ENCODE data around the gene LHX1.

The LHX1 gene

DNA sequence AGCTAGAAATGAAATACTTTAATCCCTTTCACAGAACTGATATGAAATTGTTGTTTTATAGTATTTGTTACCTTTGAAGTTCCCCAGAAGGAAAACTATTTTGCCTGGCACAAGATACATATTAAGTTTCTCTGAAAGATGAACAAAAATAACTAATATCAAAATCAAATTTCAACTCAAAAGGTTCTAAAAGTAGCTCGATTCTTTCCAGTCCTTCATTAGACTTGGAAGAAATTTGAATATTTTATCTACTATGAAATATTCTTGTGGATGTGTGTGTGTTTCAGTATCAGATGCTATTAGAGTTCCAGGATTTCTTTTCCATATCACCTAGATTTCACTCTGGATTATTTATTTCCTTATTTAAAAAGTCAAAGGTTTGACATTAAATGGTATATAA lies 7.9 kb downstream of the LHX1 start:
- DNase-seq (ENCODE audit: low read depth, low spot score) = no peak
- TF ChIP-seq, protein P1, sequence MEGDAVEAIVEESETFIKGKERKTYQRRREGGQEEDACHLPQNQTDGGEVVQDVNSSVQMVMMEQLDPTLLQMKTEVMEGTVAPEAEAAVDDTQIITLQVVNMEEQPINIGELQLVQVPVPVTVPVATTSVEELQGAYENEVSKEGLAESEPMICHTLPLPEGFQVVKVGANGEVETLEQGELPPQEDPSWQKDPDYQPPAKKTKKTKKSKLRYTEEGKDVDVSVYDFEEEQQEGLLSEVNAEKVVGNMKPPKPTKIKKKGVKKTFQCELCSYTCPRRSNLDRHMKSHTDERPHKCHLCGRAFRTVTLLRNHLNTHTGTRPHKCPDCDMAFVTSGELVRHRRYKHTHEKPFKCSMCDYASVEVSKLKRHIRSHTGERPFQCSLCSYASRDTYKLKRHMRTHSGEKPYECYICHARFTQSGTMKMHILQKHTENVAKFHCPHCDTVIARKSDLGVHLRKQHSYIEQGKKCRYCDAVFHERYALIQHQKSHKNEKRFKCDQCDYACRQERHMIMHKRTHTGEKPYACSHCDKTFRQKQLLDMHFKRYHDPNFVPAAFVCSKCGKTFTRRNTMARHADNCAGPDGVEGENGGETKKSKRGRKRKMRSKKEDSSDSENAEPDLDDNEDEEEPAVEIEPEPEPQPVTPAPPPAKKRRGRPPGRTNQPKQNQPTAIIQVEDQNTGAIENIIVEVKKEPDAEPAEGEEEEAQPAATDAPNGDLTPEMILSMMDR (IDR thresholded peaks at IDR 0.05; ENCODE audit: insufficient read depth, low read length, missing control alignments) = no peak
- no peak overlapping the region for H3K4me3 ChIP-seq (ENCODE audit: low read depth, low read length)
- ChIA-PET CTCF (interaction anchor here (1.0 to 1.4 kb wide), 2 partner anchors 102 to 342 kb away, joined by 3 to 4 read pairs; no protein-coding TSS in a partner anchor), POLR2A (no interaction called here)

DNA sequence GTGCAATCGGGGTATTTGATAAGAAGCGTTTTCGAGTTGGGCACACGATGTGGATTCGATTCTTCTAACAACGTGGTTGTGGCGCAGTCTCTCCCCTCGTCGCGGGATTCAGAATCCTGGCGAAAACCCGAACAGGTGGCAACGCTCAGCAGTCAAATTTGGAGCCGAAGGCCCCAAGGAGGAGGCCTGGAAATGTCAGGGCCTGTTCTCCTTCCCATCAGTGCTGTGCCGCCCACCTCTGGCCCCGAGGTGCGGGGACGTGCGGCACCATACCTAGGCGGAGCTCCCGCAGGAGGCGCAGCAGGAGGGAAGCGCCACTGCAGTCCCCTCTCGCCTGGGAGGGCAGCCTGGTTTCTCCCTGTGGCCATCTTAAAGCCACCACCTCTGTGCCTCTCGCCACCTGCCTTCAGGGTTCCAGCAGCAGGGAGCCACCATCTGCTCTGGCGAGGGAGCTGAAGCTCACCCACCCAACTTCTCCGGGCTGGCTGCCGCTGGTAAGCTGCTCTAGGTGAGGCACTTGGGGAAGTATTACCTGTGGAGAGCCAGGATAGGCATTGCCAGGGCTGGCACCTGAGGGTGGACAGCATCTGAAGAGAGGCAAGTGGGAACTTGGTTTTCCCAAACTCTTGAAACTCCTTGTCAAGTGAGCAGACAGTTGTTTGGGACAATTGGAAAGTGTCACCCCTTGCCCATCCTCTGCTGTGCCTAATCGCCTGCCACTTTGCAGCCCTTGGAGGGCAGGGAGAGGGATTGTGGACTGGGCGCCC lies 8.9 kb downstream of the LHX1 start:
- POLR2A ChIA-PET = no interaction called here
- CTCF ChIA-PET = no interaction called here
- TF ChIP-seq, protein P1 (IDR thresholded peaks at IDR 0.05; ENCODE audit: insufficient read depth, low read length, missing control alignments) = no peak
- DNase-seq (ENCODE audit: low read depth, low spot score) = no peak
- H3K4me3 ChIP-seq (ENCODE audit: low read depth, low read length) = no peak overlapping the region

DNA sequence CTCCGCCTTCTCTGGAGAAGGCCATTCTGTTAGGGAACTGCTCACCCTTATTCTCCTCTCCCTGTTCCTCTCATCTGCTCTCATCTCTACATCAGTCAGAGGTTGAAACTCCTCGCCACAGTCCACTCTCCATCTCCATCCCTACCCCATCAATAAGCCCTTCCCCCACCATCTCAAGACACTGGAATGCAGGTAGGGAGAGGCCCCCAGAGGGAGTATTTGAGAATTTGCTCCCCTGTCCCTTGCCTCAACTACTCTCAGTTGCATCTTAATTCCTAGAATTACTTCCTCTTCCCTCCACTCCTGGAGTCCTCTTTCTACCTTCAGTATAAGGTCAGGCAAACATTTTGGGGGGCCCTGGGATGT lies 9.4 kb downstream of the LHX1 start:
- TF ChIP-seq, protein P1 (IDR thresholded peaks at IDR 0.05; ENCODE audit: insufficient read depth, low read length, missing control alignments) = no peak
- no peak overlapping the region for H3K4me3 ChIP-seq (ENCODE audit: low read depth, low read length)
- no peak for DNase-seq (ENCODE audit: low read depth, low spot score)
- CTCF ChIA-PET = no interaction called here
- POLR2A ChIA-PET = no interaction called here

DNA sequence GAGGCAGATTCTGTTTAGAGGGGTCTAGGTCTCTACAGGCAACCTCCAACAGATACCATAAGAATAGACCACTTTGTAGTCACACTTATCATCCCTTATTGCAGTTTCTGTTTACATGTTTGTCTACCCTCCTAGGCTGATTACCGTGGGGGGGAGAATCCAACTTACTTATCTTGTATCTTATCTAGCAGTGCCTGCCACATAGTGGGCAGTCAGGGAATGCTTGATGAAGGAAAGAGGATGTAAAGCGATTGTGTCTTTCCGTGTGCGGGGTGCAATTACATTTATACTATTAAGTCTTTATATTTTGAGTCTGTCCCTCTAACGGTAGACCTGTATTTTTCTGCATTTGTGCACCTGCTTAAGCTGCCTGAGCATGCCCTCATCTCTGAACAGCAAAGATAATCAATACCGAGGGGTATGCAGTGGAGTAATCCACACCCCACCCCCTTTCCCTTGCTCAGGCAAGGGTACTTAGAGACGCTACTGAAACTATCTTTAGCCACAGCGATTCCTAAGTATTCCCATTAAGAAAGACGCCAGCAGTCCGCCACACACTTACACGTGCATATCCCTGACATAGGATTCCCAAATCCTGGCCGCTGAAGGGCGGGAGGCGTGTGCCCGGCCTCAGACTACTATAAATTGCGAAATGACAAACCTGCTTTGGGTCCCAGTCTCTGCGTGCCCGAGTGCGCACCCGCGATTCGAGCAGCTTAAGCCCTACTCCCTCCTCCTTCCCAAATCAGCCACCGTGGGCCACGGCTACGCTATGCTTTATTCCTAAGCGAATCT lies 10.8 kb downstream of the LHX1 start:
- CTCF ChIA-PET = interaction anchor here (0.7 to 1.7 kb wide), 5 partner anchors 11 to 292 kb away, joined by 3 to 5 read pairs (median 4); partner anchors contain the start of gene LHX1
- no peak for DNase-seq (ENCODE audit: low read depth, low spot score)
- POLR2A ChIA-PET = interaction anchor here (0.7 kb wide), 1 partner anchor 263 kb away, joined by 3 read pairs; no protein-coding TSS in a partner anchor
- TF ChIP-seq, protein P1 (IDR thresholded peaks at IDR 0.05; ENCODE audit: insufficient read depth, low read length, missing control alignments) = no peak
- H3K4me3 ChIP-seq (ENCODE audit: low read depth, low read length) = peak overlapping the region; percentile 90

DNA sequence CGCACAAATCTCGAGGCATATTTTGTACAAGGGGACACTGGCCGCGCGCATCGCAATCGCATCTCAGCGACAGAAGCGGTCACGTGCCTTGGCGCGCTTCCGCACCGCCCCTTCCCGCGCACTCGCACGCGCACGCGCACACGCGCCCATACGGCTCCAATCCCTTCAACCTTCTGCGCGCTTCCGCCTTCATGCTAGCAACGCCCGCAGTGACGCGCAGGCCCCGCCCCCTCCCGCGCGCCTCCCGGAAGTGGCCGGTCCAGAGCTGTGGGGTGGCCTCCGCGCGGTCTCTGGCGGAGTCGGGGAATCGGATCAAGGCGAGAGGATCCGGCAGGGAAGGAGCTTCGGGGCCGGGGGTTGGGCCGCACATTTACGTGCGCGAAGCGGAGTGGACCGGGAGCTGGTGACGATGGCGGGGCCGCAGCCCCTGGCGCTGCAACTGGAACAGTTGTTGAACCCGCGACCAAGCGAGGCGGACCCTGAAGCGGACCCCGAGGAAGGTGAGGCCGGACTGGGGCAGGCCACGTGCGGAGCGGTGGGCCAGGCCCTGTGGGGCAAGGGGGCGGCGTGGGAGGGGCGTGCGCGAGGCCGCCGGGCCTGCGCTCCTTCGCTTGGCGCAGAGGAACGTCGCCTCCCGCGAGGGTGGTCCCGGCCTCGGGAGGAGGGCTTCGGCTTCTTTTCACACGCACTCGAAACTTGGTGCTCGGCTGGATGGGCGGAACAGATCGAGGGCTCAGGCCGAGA lies 11.6 kb downstream of the LHX1 start, which contains the start of gene AATF:
Gene AATF (plus strand): TSS at position 238 of the 744 bp plus-strand sequence. CDS start 172 bp downstream, at position 410.
- ChIA-PET POLR2A (interaction anchor here (0.7 to 1.1 kb wide), 4 partner anchors 15 to 263 kb away, joined by 3 read pairs; no protein-coding TSS in a partner anchor), CTCF (interaction anchor here (1.0 to 1.7 kb wide), 8 partner anchors 12 to 347 kb away, joined by 3 to 5 read pairs (median 4); partner anchors contain the start of gene LHX1)
- TF ChIP-seq, protein P1 (IDR thresholded peaks at IDR 0.05; ENCODE audit: insufficient read depth, low read length, missing control alignments) = no peak
- DNase-seq (ENCODE audit: low read depth, low spot score) = peak; percentile 56
- H3K4me3 ChIP-seq (ENCODE audit: low read depth, low read length) = peak within 1 kb of the TSS; percentile 90
